Measurements from ENCODE around the gene E2F4. TPM values are rescaled to one million over a fixed set of nuclear protein-coding genes. Genes with fewer than 3 reads are reported as not detected.

E2F4 gene
- total and polyA plus RNA-seq, 9 of the 15 experiments (the other 6 are each of a cell fraction or from before 2014, with no cell fraction given), result 9.7 to 139 (median 106) TPM

DNA sequence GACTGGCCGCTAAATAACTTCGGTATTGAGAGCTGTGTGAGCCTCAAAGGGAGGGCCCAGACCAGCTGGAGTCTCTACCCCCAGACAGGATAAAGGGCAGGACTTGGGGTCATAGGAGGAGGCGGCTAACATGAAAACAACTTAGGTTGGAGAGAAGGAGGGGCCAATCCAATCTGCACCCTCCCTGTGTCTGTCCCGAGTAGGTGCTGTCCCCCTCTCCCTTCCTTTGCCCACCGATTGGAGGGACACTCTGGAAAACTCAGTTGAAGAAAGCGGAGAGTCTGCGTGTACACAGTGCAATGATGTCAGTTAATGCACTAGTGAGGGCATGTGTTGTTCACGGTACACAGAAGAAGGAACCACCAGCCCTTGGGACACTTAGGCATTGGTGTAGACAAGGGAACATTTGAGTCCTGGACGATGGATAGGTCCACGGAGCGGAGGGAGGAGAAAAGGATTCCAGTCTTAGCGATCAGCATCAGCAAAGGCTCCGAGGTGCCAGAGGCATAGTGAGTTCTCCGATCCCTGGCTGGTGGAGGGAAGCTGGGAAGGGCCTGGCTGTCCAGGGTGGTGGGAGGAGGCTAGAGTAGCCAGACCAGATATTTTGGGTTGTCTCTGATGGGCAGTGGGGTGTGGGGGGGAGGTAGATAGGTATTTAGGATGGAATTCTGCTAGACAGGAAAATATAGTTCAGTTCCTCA lies 20.9 kb upstream of the E2F4 start (continued):
- TF ChIP-seq, protein P1, sequence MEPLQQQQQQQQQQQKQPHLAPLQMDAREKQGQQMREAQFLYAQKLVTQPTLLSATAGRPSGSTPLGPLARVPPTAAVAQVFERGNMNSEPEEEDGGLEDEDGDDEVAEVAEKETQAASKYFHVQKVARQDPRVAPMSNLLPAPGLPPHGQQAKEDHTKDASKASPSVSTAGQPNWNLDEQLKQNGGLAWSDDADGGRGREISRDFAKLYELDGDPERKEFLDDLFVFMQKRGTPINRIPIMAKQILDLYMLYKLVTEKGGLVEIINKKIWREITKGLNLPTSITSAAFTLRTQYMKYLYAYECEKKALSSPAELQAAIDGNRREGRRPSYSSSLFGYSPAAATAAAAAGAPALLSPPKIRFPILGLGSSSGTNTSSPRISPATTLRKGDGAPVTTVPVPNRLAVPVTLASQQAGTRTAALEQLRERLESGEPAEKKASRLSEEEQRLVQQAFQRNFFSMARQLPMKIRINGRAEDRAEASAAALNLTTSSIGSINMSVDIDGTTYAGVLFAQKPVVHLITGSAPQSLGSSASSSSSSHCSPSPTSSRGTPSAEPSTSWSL (CRISPR knock-in tag; IDR thresholded peaks at IDR 0.05; ENCODE audit: borderline replicate concordance), result no peak
- no peak for TF ChIP-seq ZNF165 (CRISPR knock-in tag; IDR thresholded peaks at IDR 0.05; ENCODE audit: borderline replicate concordance)
- TF ChIP-seq POLR2A (conservative IDR thresholded peaks at IDR 0.05), result peak; percentile 32; the same call in 1 of the 2 replicates
- TF ChIP-seq ZEB2 (IDR thresholded peaks at IDR 0.05), result no peak
- no peak for TF ChIP-seq YY1 (IDR thresholded peaks at IDR 0.05; ENCODE audit: borderline replicate concordance in 1 of 3, control insufficient read depth in 1 of 3, extremely low read depth in 1 of 3, insufficient read depth in 3 of 3, insufficient read length in 1 of 3, insufficient replicate concordance in 2 of 3, low read depth in 1 of 3, low read length in 2 of 3)
- no peak for TF ChIP-seq GATA2 (CRISPR knock-in tag; IDR thresholded peaks at IDR 0.05)
- TF ChIP-seq, protein P2, sequence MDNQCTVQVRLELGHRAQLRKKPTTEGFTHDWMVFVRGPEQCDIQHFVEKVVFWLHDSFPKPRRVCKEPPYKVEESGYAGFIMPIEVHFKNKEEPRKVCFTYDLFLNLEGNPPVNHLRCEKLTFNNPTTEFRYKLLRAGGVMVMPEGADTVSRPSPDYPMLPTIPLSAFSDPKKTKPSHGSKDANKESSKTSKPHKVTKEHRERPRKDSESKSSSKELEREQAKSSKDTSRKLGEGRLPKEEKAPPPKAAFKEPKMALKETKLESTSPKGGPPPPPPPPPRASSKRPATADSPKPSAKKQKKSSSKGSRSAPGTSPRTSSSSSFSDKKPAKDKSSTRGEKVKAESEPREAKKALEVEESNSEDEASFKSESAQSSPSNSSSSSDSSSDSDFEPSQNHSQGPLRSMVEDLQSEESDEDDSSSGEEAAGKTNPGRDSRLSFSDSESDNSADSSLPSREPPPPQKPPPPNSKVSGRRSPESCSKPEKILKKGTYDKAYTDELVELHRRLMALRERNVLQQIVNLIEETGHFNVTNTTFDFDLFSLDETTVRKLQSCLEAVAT (IDR thresholded peaks at IDR 0.05), result peak in 1 of 2 experiments; percentile 74; a peak in 1 of 4 replicates
- TF ChIP-seq, protein P3, sequence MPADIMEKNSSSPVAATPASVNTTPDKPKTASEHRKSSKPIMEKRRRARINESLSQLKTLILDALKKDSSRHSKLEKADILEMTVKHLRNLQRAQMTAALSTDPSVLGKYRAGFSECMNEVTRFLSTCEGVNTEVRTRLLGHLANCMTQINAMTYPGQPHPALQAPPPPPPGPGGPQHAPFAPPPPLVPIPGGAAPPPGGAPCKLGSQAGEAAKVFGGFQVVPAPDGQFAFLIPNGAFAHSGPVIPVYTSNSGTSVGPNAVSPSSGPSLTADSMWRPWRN (IDR thresholded peaks at IDR 0.05; ENCODE audit: low read depth), result no peak
- no peak for TF ChIP-seq ZNF444 (CRISPR knock-in tag; IDR thresholded peaks at IDR 0.05)
- no peak; the same call in 1 of the 2 replicates for TF ChIP-seq PHF21A (IDR thresholded peaks at IDR 0.05; ENCODE audit: borderline replicate concordance, low read depth)
- TF ChIP-seq, protein P4, sequence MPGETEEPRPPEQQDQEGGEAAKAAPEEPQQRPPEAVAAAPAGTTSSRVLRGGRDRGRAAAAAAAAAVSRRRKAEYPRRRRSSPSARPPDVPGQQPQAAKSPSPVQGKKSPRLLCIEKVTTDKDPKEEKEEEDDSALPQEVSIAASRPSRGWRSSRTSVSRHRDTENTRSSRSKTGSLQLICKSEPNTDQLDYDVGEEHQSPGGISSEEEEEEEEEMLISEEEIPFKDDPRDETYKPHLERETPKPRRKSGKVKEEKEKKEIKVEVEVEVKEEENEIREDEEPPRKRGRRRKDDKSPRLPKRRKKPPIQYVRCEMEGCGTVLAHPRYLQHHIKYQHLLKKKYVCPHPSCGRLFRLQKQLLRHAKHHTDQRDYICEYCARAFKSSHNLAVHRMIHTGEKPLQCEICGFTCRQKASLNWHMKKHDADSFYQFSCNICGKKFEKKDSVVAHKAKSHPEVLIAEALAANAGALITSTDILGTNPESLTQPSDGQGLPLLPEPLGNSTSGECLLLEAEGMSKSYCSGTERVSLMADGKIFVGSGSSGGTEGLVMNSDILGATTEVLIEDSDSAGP (CRISPR knock-in tag; IDR thresholded peaks at IDR 0.05), result 0 out of 2 replicates have a peak, but pooled peaks have one; percentile 31
- no peak for TF ChIP-seq JUN (IDR thresholded peaks at IDR 0.05; ENCODE audit: borderline replicate concordance, low read depth, low read length)
- TF ChIP-seq JUN (CRISPR knock-in tag; IDR thresholded peaks at IDR 0.05; ENCODE audit: borderline replicate concordance), result no peak
- TF ChIP-seq SMARCC2 (IDR thresholded peaks at IDR 0.05; ENCODE audit: low read depth), result 0 out of 2 replicates have a peak, but pooled peaks have one; percentile 23
